D721Med (cell line): ENCODE measurements around the gene RWDD1.

Experiments used
- DNase-seq: peaks from one replicate; pipeline ENCODE4 v3.0.0; 2011; ENCODE audit warnings: low spot score; ENCODE audit not compliant: insufficient read length
- FAIRE-seq: peaks from 2 replicates; lab custom pipeline; 2011; peaks lifted over from hg19 to GRCh38; lab: Jason Lieb, UNC
- TF ChIP-seq, protein P1 (sequence below): IDR thresholded peaks from 2 replicates; pipeline ENCODE4 v1.5.1; 2012; ENCODE audit warnings: mild to moderate bottlenecking, control low read depth; ENCODE audit not compliant: insufficient read depth; ENCODE audit errors: missing control alignments

Gene RWDD1

GRCh38 chr6:116543149-116543548 lies 28.2 kb upstream of the RWDD1 start:
- FAIRE-seq (no peak), DNase-seq (no peak)
- TF ChIP-seq, protein P1, sequence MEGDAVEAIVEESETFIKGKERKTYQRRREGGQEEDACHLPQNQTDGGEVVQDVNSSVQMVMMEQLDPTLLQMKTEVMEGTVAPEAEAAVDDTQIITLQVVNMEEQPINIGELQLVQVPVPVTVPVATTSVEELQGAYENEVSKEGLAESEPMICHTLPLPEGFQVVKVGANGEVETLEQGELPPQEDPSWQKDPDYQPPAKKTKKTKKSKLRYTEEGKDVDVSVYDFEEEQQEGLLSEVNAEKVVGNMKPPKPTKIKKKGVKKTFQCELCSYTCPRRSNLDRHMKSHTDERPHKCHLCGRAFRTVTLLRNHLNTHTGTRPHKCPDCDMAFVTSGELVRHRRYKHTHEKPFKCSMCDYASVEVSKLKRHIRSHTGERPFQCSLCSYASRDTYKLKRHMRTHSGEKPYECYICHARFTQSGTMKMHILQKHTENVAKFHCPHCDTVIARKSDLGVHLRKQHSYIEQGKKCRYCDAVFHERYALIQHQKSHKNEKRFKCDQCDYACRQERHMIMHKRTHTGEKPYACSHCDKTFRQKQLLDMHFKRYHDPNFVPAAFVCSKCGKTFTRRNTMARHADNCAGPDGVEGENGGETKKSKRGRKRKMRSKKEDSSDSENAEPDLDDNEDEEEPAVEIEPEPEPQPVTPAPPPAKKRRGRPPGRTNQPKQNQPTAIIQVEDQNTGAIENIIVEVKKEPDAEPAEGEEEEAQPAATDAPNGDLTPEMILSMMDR, result no peak

GRCh38 chr6:116545651-116546050 lies 25.7 kb upstream of the RWDD1 start, which contains the start of gene TRAPPC3L:
TSS of gene TRAPPC3L (minus strand) at chr6:116545684. CDS start at chr6:116545514, 170 bp downstream.
- TF ChIP-seq, protein P1, result no peak
- FAIRE-seq (no peak), DNase-seq (no peak)

GRCh38 chr6:116547358-116547757 lies 23.9 kb upstream of the RWDD1 start:
- FAIRE-seq (no peak), DNase-seq (no peak)
- TF ChIP-seq, protein P1, result no peak

- no peak for DNase-seq
- TF ChIP-seq, protein P1, result no peak
- no peak for FAIRE-seq
These were observed 20.5 kb upstream of the RWDD1 start for GRCh38 chr6:116550796-116551195.

- FAIRE-seq, result no peak
- DNase-seq, result no peak
- TF ChIP-seq, protein P1, result no peak
These were observed 17.9 kb upstream of the RWDD1 start, which contains the start of gene CALHM4 for GRCh38 chr6:116553451-116553850. TSS of gene CALHM4 (plus strand) at chr6:116553751. CDS start at chr6:116553794, 43 bp downstream.

DNA sequence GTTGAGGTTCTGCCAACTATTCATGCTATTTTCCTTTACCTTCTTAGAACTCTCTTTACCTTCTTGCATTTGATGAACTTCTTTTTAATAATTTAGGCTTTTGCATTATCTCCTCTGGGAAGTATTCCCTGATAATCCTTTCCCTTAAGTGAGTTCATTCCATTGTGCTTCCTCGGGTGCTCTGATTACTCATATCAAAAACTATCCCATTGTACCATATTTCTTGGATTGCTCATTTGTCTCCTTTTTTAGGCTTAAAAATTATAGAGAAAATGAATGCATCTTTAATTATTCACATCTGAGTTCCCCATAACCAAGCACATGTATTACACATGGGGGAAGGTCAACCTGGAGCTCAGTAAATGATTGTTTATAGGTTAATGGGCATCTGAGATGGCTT lies 15.2 kb upstream of the RWDD1 start:
- DNase-seq (no peak), FAIRE-seq (no peak)
- TF ChIP-seq, protein P1, result no peak

DNA sequence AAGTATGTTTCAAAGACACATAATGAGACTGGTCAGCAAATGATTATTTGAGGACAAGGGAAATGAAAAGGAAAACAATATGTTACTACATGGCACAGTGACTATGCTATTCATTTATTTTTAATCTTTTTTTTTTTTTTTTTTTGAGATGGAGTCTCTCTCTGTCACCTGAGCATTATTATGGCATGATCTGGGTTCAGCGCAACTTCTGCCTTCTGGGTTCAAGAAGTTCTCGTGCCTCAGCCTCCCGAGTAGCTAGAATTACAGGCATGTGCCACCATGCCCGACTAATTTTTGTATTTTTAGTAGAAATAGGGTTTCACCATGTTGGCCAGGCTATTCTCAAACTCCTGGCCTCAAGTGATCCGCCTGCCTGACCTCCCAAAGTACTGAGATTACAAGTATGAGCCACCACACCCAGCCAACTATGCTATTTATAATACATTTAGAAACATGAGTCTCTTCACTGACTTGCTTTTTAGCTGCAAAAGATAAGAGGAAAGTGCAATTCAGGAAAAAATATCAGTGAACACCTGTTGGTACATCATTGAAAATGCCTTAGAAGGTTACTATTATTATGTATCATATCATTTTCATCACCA lies 14.4 kb upstream of the RWDD1 start:
- TF ChIP-seq, protein P1, result no peak
- no peak for DNase-seq
- no peak for FAIRE-seq
